Superior temporal gyrus (tissue), 1 donor: Measurements from ENCODE around the gene HIRA.

Experiments used
- DNase-seq: peaks from one replicate; pipeline ENCODE4 v3.0.0-alpha.2; 2016; ENCODE audit errors: extremely low spot score

The HIRA gene

GRCh38 chr22:19357270-19358105 lies 74.0 kb downstream of the HIRA start:
- DNase-seq: peak; percentile 18

GRCh38 chr22:19356708-19357269 lies 74.7 kb downstream of the HIRA start:
- no peak for DNase-seq

GRCh38 chr22:19355413-19356157 lies 75.9 kb downstream of the HIRA start:
- DNase-seq: no peak

GRCh38 chr22:19354201-19354600 lies 77.3 kb downstream of the HIRA start:
- DNase-seq: no peak

- no peak for DNase-seq
These were observed 78.0 kb downstream of the HIRA start for GRCh38 chr22:19353363-19354131.

GRCh38 chr22:19352766-19353165 lies 78.8 kb downstream of the HIRA start:
- DNase-seq: no peak

GRCh38 chr22:19352217-19352616 lies 79.3 kb downstream of the HIRA start:
- DNase-seq: no peak

- DNase-seq: no peak
These were observed 79.9 kb downstream of the HIRA start for GRCh38 chr22:19351604-19352003.

GRCh38 chr22:19350947-19351346 lies 80.6 kb downstream of the HIRA start:
- no peak for DNase-seq

- no peak for DNase-seq
These were observed 81.1 kb downstream of the HIRA start for GRCh38 chr22:19350476-19350859.

- DNase-seq: no peak
These were observed 81.6 kb downstream of the HIRA start for GRCh38 chr22:19349778-19350475.

- no peak for DNase-seq
These were observed 84.8 kb downstream of the HIRA start for GRCh38 chr22:19346677-19347265.

GRCh38 chr22:19344420-19344819 lies 87.1 kb downstream of the HIRA start:
- no peak for DNase-seq

GRCh38 chr22:19343470-19343869 lies 88.1 kb downstream of the HIRA start:
- no peak for DNase-seq

- peak; percentile 15 for DNase-seq
These were observed 90.0 kb downstream of the HIRA start for GRCh38 chr22:19341500-19341899.

- no peak for DNase-seq
These were observed 94.4 kb downstream of the HIRA start for GRCh38 chr22:19337137-19337536.

GRCh38 chr22:19336133-19337075 lies 95.1 kb downstream of the HIRA start:
- DNase-seq: no peak

GRCh38 chr22:19331975-19332374 lies 99.6 kb downstream of the HIRA start:
- no peak for DNase-seq

- DNase-seq: no peak
These were observed 100.1 kb downstream of the HIRA start for GRCh38 chr22:19331474-19331873.

GRCh38 chr22:19330865-19331418 lies 100.6 kb downstream of the HIRA start:
- no peak for DNase-seq
